GM18511 (cell line): ENCODE data around the gene CYTIP.

Experiments used
- ATAC-seq: cut with Tn5 transposase; IDR thresholded peaks from one replicate; pipeline ENCODE4 v1.9.1; 2021; ENCODE audit warnings: mild to moderate bottlenecking, moderate library complexity; ENCODE audit not compliant: unreplicated experiment

The CYTIP gene

GRCh38 chr2:157443795-157444640, at the start of gene CYTIP:
Gene CYTIP, minus strand, starts transcription at chr2:157444089. Its CDS starts 69 bp downstream, at chr2:157444020.
- ATAC-seq, result peak; percentile 51

DNA sequence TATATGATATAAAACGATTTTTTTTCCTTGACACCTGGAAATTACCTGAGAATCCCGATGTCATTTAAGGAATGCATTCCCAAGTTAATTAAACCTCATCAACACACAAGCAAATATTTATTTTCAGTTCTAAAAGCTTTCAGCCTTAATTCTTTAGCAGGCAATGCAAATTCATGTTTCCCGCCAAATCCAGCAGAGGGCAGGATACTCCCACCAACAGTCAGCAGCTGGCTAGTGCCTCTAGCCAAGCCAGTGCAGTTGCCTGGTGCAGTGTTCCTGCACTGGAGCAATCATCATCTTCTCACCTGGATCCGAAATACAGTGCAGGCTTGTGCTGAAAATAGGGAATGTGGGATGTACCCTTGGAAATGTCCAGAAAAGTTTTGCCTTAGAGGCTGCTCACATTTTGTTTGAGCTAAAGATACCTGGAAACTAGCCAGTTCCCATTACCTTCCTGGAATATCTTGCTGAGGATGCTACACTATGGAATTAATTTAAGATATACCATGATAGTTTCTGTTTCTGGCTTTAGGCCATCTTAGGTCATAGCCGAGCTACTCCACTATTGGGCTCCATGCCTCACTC, 48.4 kb upstream of the CYTIP start:
- peak; percentile 97 for ATAC-seq

- no peak for ATAC-seq
Measured at GRCh38 chr2:157489983-157490382, 46.1 kb upstream of the CYTIP start.

- ATAC-seq, result no peak
Measured at GRCh38 chr2:157488877-157489276, 45.0 kb upstream of the CYTIP start.

GRCh38 chr2:157487747-157488146, 43.9 kb upstream of the CYTIP start:
- ATAC-seq, result no peak

DNA sequence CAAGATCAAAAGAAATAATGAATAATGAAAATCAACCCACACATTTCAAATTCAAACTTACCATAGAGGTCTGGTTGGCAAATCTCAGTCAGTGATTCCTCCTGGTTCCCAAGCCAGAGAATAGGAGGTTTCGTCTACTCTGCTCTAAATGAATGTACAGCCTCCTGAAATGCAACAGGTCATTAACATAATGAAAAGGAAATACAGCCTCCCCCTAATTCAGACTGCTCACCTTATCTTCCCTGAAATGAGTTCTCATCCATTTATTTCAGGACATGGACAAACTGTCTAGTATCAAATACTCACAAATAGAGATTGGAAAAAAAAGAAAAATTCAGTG, 43.4 kb upstream of the CYTIP start:
- no peak for ATAC-seq

GRCh38 chr2:157486596-157487270, 42.8 kb upstream of the CYTIP start:
- ATAC-seq, result no peak

- peak; percentile 80 for ATAC-seq
Measured at GRCh38 chr2:157480182-157480961, 36.5 kb upstream of the CYTIP start.

DNA sequence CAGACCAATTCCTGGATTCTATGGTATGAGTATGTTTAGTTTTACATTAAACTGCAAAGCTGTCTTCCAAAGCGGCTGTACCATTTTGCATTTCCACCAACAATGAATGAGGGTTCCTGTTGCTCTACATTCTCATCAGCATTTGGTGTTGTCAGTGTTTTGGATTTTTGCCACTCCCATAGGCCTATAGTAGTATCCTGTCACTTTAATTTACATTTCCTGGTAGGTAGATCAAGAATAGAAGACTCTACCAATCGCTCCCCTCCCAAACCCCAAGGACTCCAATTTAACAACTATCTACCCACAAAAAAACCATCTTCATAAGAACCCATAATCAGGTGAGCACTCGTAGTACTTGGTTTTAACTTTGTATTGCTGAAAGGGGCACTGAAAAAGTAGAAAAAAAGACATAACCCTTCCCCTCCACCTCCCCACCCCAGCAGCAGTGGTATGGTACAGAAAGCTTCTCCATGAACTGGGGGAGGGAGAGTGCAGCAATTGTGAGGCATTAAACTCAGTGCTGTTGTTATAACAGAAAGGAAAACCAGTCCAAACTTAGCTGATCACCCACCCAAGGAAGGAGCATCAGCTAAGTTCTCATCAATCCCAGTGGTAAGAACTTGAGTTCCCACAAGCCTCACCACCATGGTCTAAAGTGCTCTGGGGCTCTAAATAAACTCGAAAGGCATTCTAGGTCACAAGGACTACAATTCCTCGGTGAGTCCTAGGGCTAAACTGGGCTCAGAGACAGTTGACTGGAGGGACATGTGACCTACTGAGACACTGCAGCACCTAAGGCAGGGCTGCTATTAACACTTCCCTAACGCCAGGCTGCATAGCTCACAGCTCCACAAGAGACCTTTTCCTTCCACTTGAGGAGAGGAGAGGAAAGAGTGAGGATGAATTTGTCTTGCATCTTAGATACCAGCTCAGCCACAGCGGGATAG, 35.5 kb upstream of the CYTIP start:
- ATAC-seq, result peak; percentile 37

GRCh38 chr2:157477919-157478318, 34.0 kb upstream of the CYTIP start:
- ATAC-seq, result no peak

DNA sequence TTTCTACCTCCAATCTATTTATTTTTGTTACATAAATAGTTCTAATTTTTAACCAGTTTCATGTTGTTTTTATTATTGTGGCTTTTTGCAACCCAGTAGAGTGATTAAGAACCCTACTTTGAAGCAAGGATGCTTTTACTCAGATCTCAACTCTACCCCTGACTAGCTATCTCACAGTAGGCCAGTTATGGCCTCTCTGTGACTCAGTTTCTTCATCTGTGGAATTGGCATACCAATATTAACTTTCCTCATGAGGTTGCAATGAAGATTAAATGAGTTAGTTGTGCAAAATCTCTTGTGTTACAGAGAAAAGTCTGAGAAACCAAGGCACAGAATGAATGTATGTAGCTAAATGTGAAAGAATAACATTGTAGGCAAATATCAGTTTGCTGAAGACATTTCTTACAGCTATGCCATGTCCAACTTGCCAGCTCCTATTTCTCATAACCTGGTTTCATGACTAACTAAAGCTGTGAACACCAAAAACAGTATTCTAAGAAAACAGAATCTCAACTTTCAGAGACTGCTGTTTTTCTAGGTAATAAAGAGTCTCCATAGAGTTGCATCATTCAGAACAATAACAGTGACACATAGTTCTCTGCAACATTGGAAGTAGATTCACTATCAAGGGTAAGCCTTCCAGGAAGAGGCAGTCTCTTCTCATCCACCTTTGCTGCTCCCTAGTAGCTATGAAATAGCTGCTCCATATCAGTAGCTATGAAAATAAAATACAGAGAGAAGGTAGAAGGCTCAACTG, 33.2 kb upstream of the CYTIP start:
- no peak for ATAC-seq

GRCh38 chr2:157475722-157476390, 32.0 kb upstream of the CYTIP start:
- ATAC-seq, result no peak

DNA sequence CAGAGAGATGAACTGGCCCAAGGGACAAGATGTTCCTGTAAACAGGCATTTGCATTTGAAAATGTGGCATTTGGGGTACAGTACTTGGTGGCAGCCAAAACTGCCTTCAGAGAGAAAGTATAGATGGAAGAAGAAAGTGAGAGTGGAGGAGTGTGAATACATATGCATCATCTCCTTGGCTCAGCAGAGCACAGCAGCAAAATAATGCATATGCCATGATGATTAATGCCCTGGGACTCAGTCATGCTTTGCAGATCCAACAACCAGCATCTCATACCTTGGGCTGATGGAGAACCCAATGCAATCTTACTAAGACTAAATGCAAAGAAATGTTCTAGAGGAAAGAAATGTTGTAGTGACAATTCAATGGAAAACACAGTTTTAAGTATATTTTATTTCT, 29.7 kb upstream of the CYTIP start:
- ATAC-seq, result no peak

DNA sequence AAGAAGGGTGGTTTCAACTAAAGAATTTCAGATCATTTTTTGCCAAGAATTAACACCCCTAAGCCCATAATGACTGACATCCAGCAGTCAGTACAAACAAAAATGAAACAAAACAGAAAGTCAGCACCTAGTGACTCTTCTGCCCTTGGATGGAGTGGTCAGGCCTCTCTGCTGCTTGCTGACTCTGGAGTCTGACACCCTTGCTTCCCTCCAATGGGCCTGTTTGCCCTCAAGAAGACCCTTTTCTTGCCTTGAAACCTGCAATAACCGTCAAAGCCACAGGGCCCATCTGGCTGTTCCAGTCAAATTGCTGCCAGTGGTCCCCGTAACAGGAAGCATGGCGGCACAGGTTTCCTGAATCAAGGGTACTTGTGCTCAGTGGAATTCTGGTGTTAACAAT, 27.2 kb upstream of the CYTIP start:
- ATAC-seq, result peak; percentile 13

DNA sequence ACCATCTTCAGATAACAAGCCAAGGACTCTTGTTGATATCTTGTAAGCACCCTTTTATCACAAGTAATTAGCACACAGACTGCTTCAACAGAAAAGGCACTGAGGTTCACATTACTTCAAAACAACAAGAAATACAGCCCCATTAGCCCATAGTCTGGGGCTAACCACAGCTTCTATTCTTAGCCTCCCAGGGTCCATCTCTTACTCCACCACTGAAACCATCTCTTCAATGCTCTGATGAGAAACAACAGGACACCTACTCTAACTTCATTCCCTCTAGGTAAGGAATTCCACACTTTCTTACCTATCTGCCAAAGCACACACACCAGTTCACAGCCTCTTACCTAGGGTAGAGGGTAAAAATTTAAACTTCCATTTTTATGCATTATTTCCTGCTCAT, 26.4 kb upstream of the CYTIP start:
- ATAC-seq, result peak; percentile 53

- ATAC-seq, result no peak
Measured at GRCh38 chr2:157469726-157470125, 25.8 kb upstream of the CYTIP start.

DNA sequence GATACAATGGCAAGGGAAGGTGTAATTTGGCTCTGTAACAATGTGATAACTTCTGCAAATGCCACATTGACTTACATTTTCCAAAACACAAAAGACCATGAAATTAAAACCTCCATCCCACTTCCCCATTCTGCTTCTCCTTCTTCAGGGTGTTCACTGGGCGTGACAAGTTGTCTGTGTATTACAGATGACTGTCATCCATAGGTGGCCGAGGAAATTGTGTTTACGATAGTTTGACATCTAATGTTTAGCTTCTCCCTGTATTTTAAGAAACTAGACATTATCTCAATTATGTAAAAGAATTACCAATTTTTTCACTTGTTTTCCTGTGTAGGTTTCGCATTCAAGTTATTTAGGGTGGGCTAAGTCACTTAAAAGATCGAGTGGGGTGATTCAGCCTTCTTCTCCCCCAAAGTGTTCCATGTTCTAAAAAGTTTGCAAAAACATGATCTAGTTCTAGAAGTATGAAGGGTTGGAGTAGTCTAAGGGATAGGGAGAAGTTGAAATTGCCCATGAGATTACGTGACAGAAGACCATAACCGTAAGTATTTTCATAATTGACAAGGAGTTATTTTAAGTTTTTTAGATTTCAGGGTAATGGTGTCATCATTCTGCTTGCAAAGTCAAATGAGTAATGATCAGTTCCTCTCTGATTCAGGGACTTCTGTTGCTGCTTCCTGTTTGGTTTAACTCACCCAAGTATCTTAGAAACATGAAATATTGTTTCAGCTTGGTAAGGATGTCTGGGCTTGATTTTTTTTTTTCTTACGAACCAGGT, 25.2 kb upstream of the CYTIP start:
- peak; percentile 74 for ATAC-seq

DNA sequence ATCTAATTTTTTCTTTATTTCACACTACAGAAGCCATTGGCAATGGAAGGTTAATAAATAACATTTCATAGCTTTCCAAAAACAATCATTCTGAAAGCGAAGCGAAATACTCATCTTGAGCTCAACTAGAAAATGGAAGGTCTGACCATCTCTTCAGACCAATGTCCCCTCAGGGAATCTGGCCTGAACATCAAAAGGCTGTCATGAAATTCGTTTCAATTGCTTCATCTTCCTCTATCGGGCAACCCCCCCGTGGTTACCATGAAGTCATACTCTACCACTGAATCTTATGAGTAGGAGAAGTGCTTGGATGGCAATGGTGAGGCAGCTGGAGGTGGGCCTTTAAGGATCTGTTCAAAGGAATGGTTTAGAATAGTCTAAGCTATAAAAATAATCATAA, 22.9 kb upstream of the CYTIP start:
- peak; percentile 24 for ATAC-seq
